Rectal smooth muscle tissue (tissue), 1 donor: Measurements from ENCODE around the gene DDIT4L.

Experiments
- H3K27ac ChIP-seq: one replicate; pipeline ENCODE4 v1.7.0; 2013; ENCODE audit warnings: low read depth, low read length, inconsistent platforms
- H3K27me3 ChIP-seq: one replicate; pipeline ENCODE4 v1.7.0; 2013; ENCODE audit warnings: low read length; ENCODE audit not compliant: control insufficient read depth, insufficient read depth
- H3K36me3 ChIP-seq: one replicate; pipeline ENCODE4 v1.7.0; 2013; ENCODE audit warnings: low read length; ENCODE audit not compliant: control insufficient read depth, insufficient read depth
- H3K4me1 ChIP-seq: one replicate; pipeline ENCODE4 v1.7.0; 2013; ENCODE audit warnings: low read length; ENCODE audit not compliant: control insufficient read depth, insufficient read depth
- H3K4me3 ChIP-seq: one replicate; pipeline ENCODE4 v1.7.0; 2013; ENCODE audit warnings: low read length
- H3K9ac ChIP-seq: one replicate; pipeline ENCODE4 v1.7.0; 2013; ENCODE audit warnings: low read length

Gene DDIT4L

GRCh38 chr4:100184787-100185186 is 5.5 kb downstream of the DDIT4L start:
- H3K9ac ChIP-seq, result no peak overlapping the region
- no peak overlapping the region for H3K4me3 ChIP-seq
- H3K27me3 ChIP-seq, result no peaks in the 10 kb centered on the region
- no peaks in the 10 kb centered on the region for H3K4me1 ChIP-seq
- no peak overlapping the region for H3K27ac ChIP-seq
- no peaks in the 10 kb centered on the region for H3K36me3 ChIP-seq

- no peaks in the 10 kb centered on the region for H3K27me3 ChIP-seq
- H3K4me3 ChIP-seq, result no peak overlapping the region
- no peak overlapping the region for H3K27ac ChIP-seq
- no peaks in the 10 kb centered on the region for H3K36me3 ChIP-seq
- no peaks in the 10 kb centered on the region for H3K4me1 ChIP-seq
- H3K9ac ChIP-seq, result no peak overlapping the region
These were observed 12.4 kb downstream of the DDIT4L start for GRCh38 chr4:100177855-100178254.

- H3K4me3 ChIP-seq, result no peak overlapping the region
- no peak overlapping the region for H3K9ac ChIP-seq
- H3K27ac ChIP-seq, result no peak overlapping the region
- no peaks in the 10 kb centered on the region for H3K4me1 ChIP-seq
- no peaks in the 10 kb centered on the region for H3K36me3 ChIP-seq
- no peaks in the 10 kb centered on the region for H3K27me3 ChIP-seq
These were observed 13.1 kb downstream of the DDIT4L start for GRCh38 chr4:100177126-100177525.

GRCh38 chr4:100175858-100176257 is 14.4 kb downstream of the DDIT4L start:
- H3K9ac ChIP-seq, result no peak overlapping the region
- no peak overlapping the region for H3K4me3 ChIP-seq
- H3K4me1 ChIP-seq, result no peaks in the 10 kb centered on the region
- no peaks in the 10 kb centered on the region for H3K36me3 ChIP-seq
- H3K27me3 ChIP-seq, result no peaks in the 10 kb centered on the region
- no peak overlapping the region for H3K27ac ChIP-seq

DNA sequence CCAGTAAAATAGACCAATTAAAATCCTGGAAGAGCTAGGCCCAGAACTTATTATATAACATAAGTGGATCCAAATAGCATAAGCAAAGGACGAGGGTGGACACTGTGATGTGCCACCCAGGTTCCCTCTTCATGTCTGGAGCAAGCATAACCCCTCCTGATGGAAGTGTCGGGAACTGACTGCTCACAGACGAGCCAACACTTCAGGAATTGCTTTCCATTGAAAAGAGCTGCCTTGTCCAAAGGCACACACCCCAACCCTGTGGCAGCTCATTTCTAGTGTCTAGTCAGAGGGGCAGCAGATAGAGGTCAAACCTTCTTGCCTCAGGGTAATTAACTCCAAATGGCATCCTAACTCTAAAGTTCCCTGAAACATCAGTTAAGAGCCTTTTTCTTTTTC is 15.3 kb downstream of the DDIT4L start:
- Histone ChIP-seq H3K4me3 (no peak overlapping the region), H3K4me1 (no peaks in the 10 kb centered on the region), H3K27me3 (no peaks in the 10 kb centered on the region), H3K36me3 (no peaks in the 10 kb centered on the region), H3K27ac (no peak overlapping the region), H3K9ac (no peak overlapping the region)

DNA sequence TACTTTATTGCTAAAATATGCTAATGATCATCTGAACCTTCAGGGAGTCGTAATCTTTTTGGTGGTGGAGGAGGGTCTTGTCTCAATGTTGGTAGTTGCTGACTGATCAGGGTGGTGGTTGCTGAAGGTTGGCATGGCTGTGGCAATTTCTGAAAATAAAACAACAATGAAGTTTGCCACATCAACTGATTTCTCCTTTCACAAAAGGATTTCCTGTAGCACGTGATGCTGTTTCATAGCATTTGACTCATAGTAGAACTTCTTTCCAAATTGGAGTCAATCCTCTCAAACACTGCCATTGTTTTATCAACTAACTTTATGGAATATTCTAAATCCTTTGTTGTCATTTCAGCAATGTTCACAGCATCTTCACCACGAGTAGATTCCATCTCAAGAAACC is 19.3 kb downstream of the DDIT4L start:
- Histone ChIP-seq H3K4me1 (no peaks in the 10 kb centered on the region), H3K36me3 (no peaks in the 10 kb centered on the region), H3K9ac (no peak overlapping the region), H3K27ac (no peak overlapping the region), H3K4me3 (no peak overlapping the region), H3K27me3 (no peaks in the 10 kb centered on the region)

- no peaks in the 10 kb centered on the region for H3K4me1 ChIP-seq
- no peak overlapping the region for H3K4me3 ChIP-seq
- H3K9ac ChIP-seq, result no peak overlapping the region
- no peak overlapping the region for H3K27ac ChIP-seq
- no peaks in the 10 kb centered on the region for H3K27me3 ChIP-seq
- no peaks in the 10 kb centered on the region for H3K36me3 ChIP-seq
These were observed 20.5 kb downstream of the DDIT4L start for GRCh38 chr4:100169491-100170485.

DNA sequence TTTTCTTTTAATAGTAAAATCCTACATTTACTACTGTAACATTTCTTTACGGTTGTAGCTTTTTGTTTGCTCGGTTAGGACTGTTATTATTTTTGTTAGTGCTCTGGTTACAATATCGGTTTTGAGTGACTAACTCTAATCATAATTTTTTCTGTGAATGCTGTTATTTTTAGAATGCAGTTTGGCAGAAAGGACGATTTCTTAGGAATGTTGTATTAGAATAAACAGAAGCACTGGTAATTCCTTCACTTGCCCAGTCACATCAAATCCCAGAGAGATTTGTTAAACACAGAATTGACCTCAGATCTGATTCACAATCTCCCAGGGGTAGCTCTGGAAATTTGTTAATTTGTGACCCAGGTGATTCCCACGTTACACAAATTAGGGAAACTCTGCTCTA is 21.7 kb downstream of the DDIT4L start:
- H3K27me3 ChIP-seq, result no peaks in the 10 kb centered on the region
- no peak overlapping the region for H3K27ac ChIP-seq
- no peak overlapping the region for H3K4me3 ChIP-seq
- no peak overlapping the region for H3K9ac ChIP-seq
- no peaks in the 10 kb centered on the region for H3K4me1 ChIP-seq
- no peaks in the 10 kb centered on the region for H3K36me3 ChIP-seq

DNA sequence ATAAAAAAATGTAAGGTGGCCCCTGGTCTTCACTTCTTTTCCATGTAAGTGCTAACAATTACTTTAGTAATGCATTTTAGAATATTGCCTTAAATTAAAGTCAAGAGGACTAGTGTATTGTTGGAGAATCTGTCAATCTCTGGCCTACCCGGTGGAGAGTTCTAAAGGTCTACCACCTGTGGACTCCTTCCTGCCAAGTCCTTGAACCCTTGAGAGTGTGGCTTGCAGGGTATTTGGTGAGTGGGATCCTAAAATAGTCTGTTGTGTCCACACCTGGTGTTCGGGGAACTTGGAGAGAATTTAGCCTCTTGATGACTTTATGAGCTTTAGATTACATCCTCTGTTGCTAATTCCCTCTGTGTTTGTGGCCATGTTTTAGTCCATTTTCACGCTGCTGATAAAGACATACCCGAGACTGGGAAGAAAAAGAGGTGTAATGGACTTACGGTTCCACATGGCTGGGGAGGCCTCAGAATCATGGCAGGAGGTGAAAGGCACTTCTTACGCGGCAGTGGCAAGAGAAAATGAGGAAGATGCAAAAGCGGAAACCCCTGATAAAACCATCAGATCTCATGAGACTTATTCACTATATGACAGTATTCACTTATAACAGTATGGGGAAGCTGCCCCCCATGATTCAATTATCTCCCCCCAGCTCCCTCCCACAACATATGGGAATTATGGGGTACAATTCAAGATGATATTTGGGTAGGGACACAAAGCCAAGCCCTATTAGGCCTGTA is 23.8 kb downstream of the DDIT4L start:
- Histone ChIP-seq H3K27ac (no peak overlapping the region), H3K4me1 (no peaks in the 10 kb centered on the region), H3K4me3 (no peak overlapping the region), H3K36me3 (no peaks in the 10 kb centered on the region), H3K27me3 (no peaks in the 10 kb centered on the region), H3K9ac (no peak overlapping the region)

DNA sequence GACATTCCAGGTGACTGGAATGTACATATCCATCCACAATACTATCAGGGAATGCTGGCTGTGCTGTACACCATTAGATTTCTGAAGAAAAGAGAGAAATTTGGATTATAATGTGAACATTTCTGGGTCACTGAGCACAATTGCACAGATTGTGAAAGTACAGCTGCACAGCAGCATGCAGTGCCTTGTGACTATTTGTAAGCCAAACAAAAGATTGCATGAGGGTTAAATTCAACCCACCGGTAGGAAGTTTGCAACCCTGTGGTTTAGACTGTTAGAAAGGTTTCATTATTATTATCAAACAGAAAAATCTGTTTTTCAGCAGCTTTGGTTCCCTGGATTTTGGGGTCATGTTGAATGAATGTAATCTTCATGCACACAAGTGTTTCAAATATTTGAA is 24.5 kb downstream of the DDIT4L start:
- Histone ChIP-seq H3K36me3 (no peaks in the 10 kb centered on the region), H3K27me3 (no peaks in the 10 kb centered on the region), H3K27ac (no peak overlapping the region), H3K9ac (no peak overlapping the region), H3K4me3 (no peak overlapping the region), H3K4me1 (no peaks in the 10 kb centered on the region)

DNA sequence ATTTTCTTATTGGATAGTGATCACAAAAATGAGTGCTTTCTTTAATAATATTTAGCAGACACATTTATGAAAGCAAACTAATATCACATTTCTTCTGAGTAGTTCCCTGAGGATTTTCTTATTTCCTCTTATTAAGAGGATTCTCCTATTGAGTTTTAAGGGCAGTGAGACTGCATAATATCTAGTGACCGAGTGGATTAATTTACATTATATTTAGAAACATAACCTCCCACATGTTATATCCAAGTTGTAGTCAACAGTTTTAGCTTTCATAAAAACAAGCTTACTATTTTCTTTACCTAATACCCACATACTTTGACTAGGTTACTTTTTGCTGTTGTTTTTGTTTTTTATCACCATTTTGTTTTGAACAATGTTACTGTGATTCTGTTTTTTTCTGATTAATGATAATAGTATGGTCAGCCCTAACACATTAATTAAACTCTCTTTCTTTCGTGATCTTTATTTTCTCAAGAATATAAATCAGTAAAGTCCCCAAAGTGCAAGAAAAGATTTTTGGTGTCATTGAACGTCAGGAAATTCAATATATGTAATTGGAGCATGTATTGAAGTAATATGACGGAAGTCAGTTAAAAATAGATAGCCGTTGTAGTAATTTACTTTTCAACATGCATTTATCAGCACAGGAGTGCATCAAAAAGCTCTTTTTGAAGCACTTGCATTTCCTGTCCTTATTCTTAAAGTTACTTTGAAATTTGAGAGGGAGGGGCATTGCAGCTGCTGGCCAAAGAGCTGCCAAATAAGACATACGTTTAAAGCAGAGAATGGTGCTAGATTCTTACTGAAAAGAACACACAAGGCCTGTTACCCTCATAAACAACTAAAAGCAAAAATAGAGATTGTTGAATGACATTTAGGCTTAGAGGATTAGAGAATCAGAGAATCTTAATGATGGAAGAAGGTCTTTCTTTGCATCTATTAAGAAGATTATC is 25.2 kb downstream of the DDIT4L start:
- Histone ChIP-seq H3K27me3 (no peaks in the 10 kb centered on the region), H3K27ac (no peak overlapping the region)

More for the DNA sequence above, 25.2 kb downstream of the DDIT4L start:
- no peak overlapping the region for H3K4me3 ChIP-seq
- no peak overlapping the region for H3K9ac ChIP-seq
- H3K36me3 ChIP-seq, result no peaks in the 10 kb centered on the region
- no peaks in the 10 kb centered on the region for H3K4me1 ChIP-seq
